Motor neuron (in vitro differentiated cells): ENCODE measurements around the gene AGTRAP. TPM values are rescaled to one million over a fixed set of nuclear protein-coding genes. Genes with fewer than 3 reads are reported as not detected.

Experiments used
- ATAC-seq, 8 experiments: fragments of 200-7000 bp; cut with Tn5 transposase; replicated peaks in 6 of 8; 2 replicates each; pipeline ENCODE4 v1.8.0; 2021; ENCODE audit warnings: mild to moderate bottlenecking in 8 of 8, moderate library complexity in 8 of 8
- H3K27ac ChIP-seq, 2 donors: fragments of 250-450 bp; sonication (Bioruptor Pico); 2 replicates each; pipeline ENCODE4 v1.9.0; 2021; ENCODE audit warnings: antibody characterized with exemption in 2 of 2, mild to moderate bottlenecking in 2 of 2, moderate library complexity in 1 of 2
- H3K4me1 ChIP-seq, 2 donors: fragments of 250-450 bp; sonication (Bioruptor Pico); replicated peaks in 1 of 2; 2 replicates each; pipeline ENCODE4 v1.6.1; 2021; ENCODE audit warnings: antibody characterized with exemption in 2 of 2, mild to moderate bottlenecking in 2 of 2, moderate library complexity in 1 of 2
- H3K4me3 ChIP-seq, 5 donors: fragments of 250-450 bp; sonication (Bioruptor Pico); 2 replicates each; pipeline ENCODE4 v1.9.0; 2021; ENCODE audit warnings: antibody characterized with exemption in 5 of 5, mild to moderate bottlenecking in 5 of 5, moderate library complexity in 4 of 5
- WGBS, 10 experiments: fragments of 450-650 bp; shearing (Covaris generic); methylation state at CpG; one replicate each; pipeline ENCODE4 v1.0.0; 2022; 5-methylcytosine and 5-hydroxymethylcytosine counted together
- in situ Hi-C, 9 experiments: fragments of 400-800 bp; cut with MboI; loops; one replicate each; pipeline ENCODE4 v1.15.0; 2021; ENCODE audit warnings: low sequenced_read_pairs in 9 of 9, low pct_unique_long_range_greater_than_20kb in 2 of 9; ENCODE audit not compliant: unreplicated experiment in 9 of 9
- total RNA-seq, 8 experiments: library from RNA; unstranded; fragments of 300-600 nt; gene quantifications; 2 replicates each; pipeline versions ENCODE4 v1.2.3 to v1.2.4, GENCODE V29; 2022

The AGTRAP gene
- total RNA-seq, 8 experiments from 2014 or later: 12.5 to 55.9 (median 32.3) TPM

GRCh38 chr1:11728126-11728806, 7.7 kb upstream of the AGTRAP start:
- Histone ChIP-seq H3K4me1 (peaks cover 17% of the 10 kb centered on the region in 2 donors), H3K27ac (no peak overlapping the region), H3K4me3 (no peak overlapping the region)
- WGBS, 10 experiments: 20 to 100% (median 92%) methylated on average over 1 to 4 of the region's 4 CpGs; no CpG with 5 or more reads in 5 of the 10 experiments
- no peak for ATAC-seq
- in situ Hi-C loops: loop anchor here in 1 of 9 experiments (10.0 kb wide), 1 partner anchor 63 kb away; the partner anchor contains the start of gene FBXO6

GRCh38 chr1:11729155-11729497, 6.8 kb upstream of the AGTRAP start:
- H3K4me1 ChIP-seq: peaks cover 17% of the 10 kb centered on the region in 2 donors
- no peak overlapping the region for H3K27ac ChIP-seq
- no peak overlapping the region for H3K4me3 ChIP-seq
- in situ Hi-C loops: loop anchor here in 1 of 9 experiments (10.0 kb wide), 1 partner anchor 64 kb away; the partner anchor contains the start of gene FBXO6
- ATAC-seq: no peak
- 60 to 100% (median 95%) methylated on average over 1 to 9 of the region's 11 CpGs; no CpG with 5 or more reads in 2 of the 10 experiments for WGBS, 10 experiments

- 0 to 100% (median 74%) methylated on average over 1 to 20 of the region's 26 CpGs; no CpG with 5 or more reads in 2 of the 10 experiments for WGBS, 10 experiments
- Histone ChIP-seq H3K4me1 (peaks cover 17% of the 10 kb centered on the region in 2 donors), H3K27ac (no peak overlapping the region)
Observed at GRCh38 chr1:11729498-11730428, 6.2 kb upstream of the AGTRAP start.

GRCh38 chr1:11730429-11730891, 5.5 kb upstream of the AGTRAP start:
- in situ Hi-C loops: no loop called here
- peak in 1 of 8 experiments; percentile 33 for ATAC-seq

More at GRCh38 chr1:11729498-11730428, 6.2 kb upstream of the AGTRAP start:
- in situ Hi-C loops: loop anchor here in 1 of 9 experiments (10.0 kb wide), 1 partner anchor 65 kb away; the partner anchor contains the start of gene FBXO6
- no peak for ATAC-seq
- H3K4me3 ChIP-seq: no peak overlapping the region

GRCh38 chr1:11731691-11732283, 4.1 kb upstream of the AGTRAP start:
- 7 to 68% (median 21%) methylated on average over 2 to 11 of the region's 17 CpGs; no CpG with 5 or more reads in 3 of the 10 experiments for WGBS, 10 experiments
- Histone ChIP-seq H3K4me3 (peak overlapping the region in 1 of 5 donors; percentile 15), H3K4me1 (peaks cover 23 to 24% of the 10 kb centered on the region in 2 donors), H3K27ac (peak overlapping the region; percentile 68 to 75)
- in situ Hi-C loops: no loop called here
- ATAC-seq: peak; percentile 25 to 78 (median 64)

More at GRCh38 chr1:11730429-11730891, 5.5 kb upstream of the AGTRAP start:
- peaks cover 19 to 20% of the 10 kb centered on the region in 2 donors for H3K4me1 ChIP-seq
- WGBS, 10 experiments: 10 to 100% (median 83%) methylated on average over 1 to 5 of the region's 5 CpGs; no CpG with 5 or more reads in 2 of the 10 experiments
- H3K27ac ChIP-seq: no peak overlapping the region
- H3K4me3 ChIP-seq: no peak overlapping the region

GRCh38 chr1:11733306-11733705, 2.6 kb upstream of the AGTRAP start:
- ATAC-seq: no peak
- Histone ChIP-seq H3K4me1 (peaks cover 31 to 34% of the 10 kb centered on the region in 2 donors), H3K4me3 (no peak overlapping the region), H3K27ac (no peak overlapping the region)
- 83 to 100% (median 100%) methylated on average over 1 to 3 of the region's 3 CpGs; no CpG with 5 or more reads in 2 of the 10 experiments for WGBS, 10 experiments
- in situ Hi-C loops: no loop called here

- 10 to 100% (median 28%) methylated on average over 1 to 4 of the region's 4 CpGs; no CpG with 5 or more reads in 2 of the 10 experiments for WGBS, 10 experiments
- H3K27ac ChIP-seq: no peak overlapping the region
Observed at GRCh38 chr1:11735531-11735853, 444 bp upstream of the AGTRAP start.

GRCh38 chr1:11736746-11737639, 1.1 kb downstream of the AGTRAP start:
- no peak overlapping the region for H3K27ac ChIP-seq
- in situ Hi-C loops: no loop called here
- peak overlapping the region; percentile 47 to 58 (median 55) for H3K4me3 ChIP-seq
- WGBS, 10 experiments: 8 to 33% (median 11%) methylated on average over 2 to 15 of the region's 15 CpGs; no CpG with 5 or more reads in 1 of the 10 experiments
- peak in 5 of 8 experiments; percentile 6 to 31 (median 23) for ATAC-seq
- H3K4me1 ChIP-seq: peaks cover 24 to 26% of the 10 kb centered on the region in 2 donors

More at GRCh38 chr1:11735531-11735853, 444 bp upstream of the AGTRAP start:
- H3K4me3 ChIP-seq: peak overlapping the region; percentile 47 to 58 (median 55)
- ATAC-seq: no peak
- in situ Hi-C loops: no loop called here
- H3K4me1 ChIP-seq: peaks cover 31 to 34% of the 10 kb centered on the region in 2 donors

GRCh38 chr1:11738096-11738495, 2.2 kb downstream of the AGTRAP start:
- WGBS, 10 experiments: 0 to 90% (median 80%) methylated on average over 1 to 2 of the region's 2 CpGs; no CpG with 5 or more reads in 5 of the 10 experiments
- in situ Hi-C loops: no loop called here
- no peak overlapping the region for H3K27ac ChIP-seq

GRCh38 chr1:11738783-11739182, 2.8 kb downstream of the AGTRAP start:
- H3K27ac ChIP-seq: no peak overlapping the region
- no peak overlapping the region for H3K4me3 ChIP-seq
- H3K4me1 ChIP-seq: peaks cover 14 to 17% of the 10 kb centered on the region in 2 donors
- 91 to 100% (median 98%) methylated on average over 1 to 6 of the region's 6 CpGs; no CpG with 5 or more reads in 5 of the 10 experiments for WGBS, 10 experiments
- in situ Hi-C loops: no loop called here
- no peak for ATAC-seq

More at GRCh38 chr1:11738096-11738495, 2.2 kb downstream of the AGTRAP start:
- Histone ChIP-seq H3K4me3 (no peak overlapping the region), H3K4me1 (peaks cover 14 to 17% of the 10 kb centered on the region in 2 donors)
- no peak for ATAC-seq

- no peak overlapping the region for H3K4me3 ChIP-seq
- ATAC-seq: no peak
- 54 to 100% (median 72%) methylated on average over 1 to 12 of the region's 15 CpGs; no CpG with 5 or more reads in 1 of the 10 experiments for WGBS, 10 experiments
- H3K27ac ChIP-seq: no peak overlapping the region
- peaks cover 11 to 15% of the 10 kb centered on the region in 2 donors for H3K4me1 ChIP-seq
- in situ Hi-C loops: no loop called here
Observed at GRCh38 chr1:11740258-11741192, 4.6 kb downstream of the AGTRAP start.
